SU-DHL-6 (cell line): Measurements from ENCODE around the gene KRTAP12-1.

Experiments used
- EZH2phosphoT487 ChIP-seq: fragments of 200-600 bp; sonication (generic), shearing (Covaris generic); conservative IDR thresholded peaks from 2 replicates; pipeline ENCODE4 v1.6.1; 2018; ENCODE audit warnings: mild to moderate bottlenecking, antibody characterized with exemption, low read length, moderate library complexity, mixed read lengths
- TF ChIP-seq, protein P1 (sequence below): fragments of 200-600 bp; sonication (generic); IDR thresholded peaks from one replicate; pipeline ENCODE4 v1.5.1; 2017; ENCODE audit warnings: antibody characterized with exemption, mild to moderate bottlenecking, low read length, moderate library complexity; ENCODE audit not compliant: insufficient read depth, poor library complexity, severe bottlenecking

DNA sequence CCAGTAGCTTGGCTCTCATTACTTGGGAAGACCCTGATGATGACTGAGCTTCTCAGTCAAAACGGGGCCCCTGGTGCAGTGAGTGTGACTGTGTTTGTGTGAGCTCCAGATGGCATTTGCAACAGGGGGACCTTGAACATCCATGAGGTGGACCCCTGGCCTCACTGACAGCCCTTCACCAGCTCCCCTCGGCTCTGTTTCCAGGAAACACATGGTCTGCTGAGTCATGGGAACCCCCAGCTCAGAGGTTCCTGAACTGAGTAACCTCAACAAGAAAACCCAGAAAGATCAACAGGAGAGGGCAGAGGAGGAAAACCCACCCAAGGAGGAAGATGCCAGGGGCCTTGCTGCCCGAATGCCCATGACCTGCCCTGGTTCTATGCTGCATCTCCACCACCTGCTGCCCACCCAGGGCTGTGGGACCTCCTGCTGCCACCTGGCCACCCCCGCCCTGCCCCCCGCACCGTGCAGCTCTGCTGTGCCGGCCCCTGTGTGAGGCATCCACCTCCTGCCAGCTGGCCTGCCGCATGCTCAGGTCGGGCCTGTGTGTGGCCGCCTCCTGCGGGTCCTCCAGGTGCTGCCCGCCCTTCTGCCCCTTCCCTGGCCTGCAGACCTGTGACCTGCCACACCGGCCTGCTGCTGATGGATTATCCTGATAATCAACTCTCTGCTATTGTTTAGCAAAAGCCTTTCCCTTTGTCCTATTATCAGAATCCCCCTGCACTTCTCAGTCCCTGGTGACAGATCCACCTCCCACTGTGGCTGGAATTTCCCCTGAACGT is 4.2 kb upstream of the KRTAP12-1 start:
- TF ChIP-seq, protein P1, sequence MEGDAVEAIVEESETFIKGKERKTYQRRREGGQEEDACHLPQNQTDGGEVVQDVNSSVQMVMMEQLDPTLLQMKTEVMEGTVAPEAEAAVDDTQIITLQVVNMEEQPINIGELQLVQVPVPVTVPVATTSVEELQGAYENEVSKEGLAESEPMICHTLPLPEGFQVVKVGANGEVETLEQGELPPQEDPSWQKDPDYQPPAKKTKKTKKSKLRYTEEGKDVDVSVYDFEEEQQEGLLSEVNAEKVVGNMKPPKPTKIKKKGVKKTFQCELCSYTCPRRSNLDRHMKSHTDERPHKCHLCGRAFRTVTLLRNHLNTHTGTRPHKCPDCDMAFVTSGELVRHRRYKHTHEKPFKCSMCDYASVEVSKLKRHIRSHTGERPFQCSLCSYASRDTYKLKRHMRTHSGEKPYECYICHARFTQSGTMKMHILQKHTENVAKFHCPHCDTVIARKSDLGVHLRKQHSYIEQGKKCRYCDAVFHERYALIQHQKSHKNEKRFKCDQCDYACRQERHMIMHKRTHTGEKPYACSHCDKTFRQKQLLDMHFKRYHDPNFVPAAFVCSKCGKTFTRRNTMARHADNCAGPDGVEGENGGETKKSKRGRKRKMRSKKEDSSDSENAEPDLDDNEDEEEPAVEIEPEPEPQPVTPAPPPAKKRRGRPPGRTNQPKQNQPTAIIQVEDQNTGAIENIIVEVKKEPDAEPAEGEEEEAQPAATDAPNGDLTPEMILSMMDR: no peak
- TF ChIP-seq EZH2phosphoT487: no peak
